PFSK-1 (cell line): ENCODE measurements around the gene CLTCL1.

Experiments
- FOXP2 ChIP-seq: optimal IDR thresholded peaks from 2 replicates; pipeline ENCODE3; 2011; ENCODE audit warnings: borderline replicate concordance, control low read depth, inconsistent platforms; ENCODE audit not compliant: insufficient read depth; ENCODE audit errors: extremely low read length, extremely low read depth
- POLR2AphosphoS5 ChIP-seq: IDR thresholded peaks from 2 replicates; pipeline ENCODE4 v1.6.1; 2012; ENCODE audit warnings: low read depth, mild to moderate bottlenecking, control low read depth, low read length, moderate library complexity
- REST ChIP-seq, 2 experiments: IDR thresholded peaks; 2 replicates each; pipeline versions ENCODE4 v1.6.1 to v1.8.0; 2011 to 2012; ENCODE audit warnings: low read depth in 2 of 2, low read length in 2 of 2, control low read depth in 1 of 2, inconsistent platforms in 1 of 2, mild to moderate bottlenecking in 1 of 2, moderate library complexity in 1 of 2; ENCODE audit not compliant: insufficient read depth in 1 of 2
- SIN3A ChIP-seq: IDR thresholded peaks from 2 replicates; pipeline ENCODE4 v1.6.1; 2012; ENCODE audit warnings: mild to moderate bottlenecking, low read length, moderate library complexity, borderline replicate concordance; ENCODE audit not compliant: insufficient read depth
- TAF1 ChIP-seq: IDR thresholded peaks from 2 replicates; pipeline ENCODE4 v1.6.1; 2012; ENCODE audit warnings: low read length, control low read depth, borderline replicate concordance; ENCODE audit not compliant: insufficient read depth

The CLTCL1 gene

GRCh38 chr22:19222242-19223005 lies 69.1 kb downstream of the CLTCL1 start:
- no peak for TF ChIP-seq POLR2AphosphoS5
- no peak for TF ChIP-seq FOXP2
- no peak for TF ChIP-seq REST (IDR thresholded peaks at IDR 0.05; ENCODE audit: insufficient read depth in 1 of 2, low read depth in 2 of 2, low read length in 2 of 2)
- TF ChIP-seq TAF1: no peak
- TF ChIP-seq SIN3A: no peak

GRCh38 chr22:19220867-19221266 lies 70.7 kb downstream of the CLTCL1 start:
- no peak for TF ChIP-seq SIN3A
- TF ChIP-seq FOXP2: no peak

- no peak for TF ChIP-seq POLR2AphosphoS5
- TF ChIP-seq TAF1: no peak
- TF ChIP-seq FOXP2: no peak
- no peak for TF ChIP-seq REST (IDR thresholded peaks at IDR 0.05; ENCODE audit: insufficient read depth in 1 of 2, low read depth in 2 of 2, low read length in 2 of 2)
- no peak for TF ChIP-seq SIN3A
These were observed 72.8 kb downstream of the CLTCL1 start for GRCh38 chr22:19218541-19219233.

- no peak for TF ChIP-seq SIN3A
- no peak for TF ChIP-seq TAF1
- TF ChIP-seq REST (IDR thresholded peaks at IDR 0.05; ENCODE audit: insufficient read depth in 1 of 2, low read depth in 2 of 2, low read length in 2 of 2): no peak
- TF ChIP-seq POLR2AphosphoS5: no peak
- no peak for TF ChIP-seq FOXP2
These were observed 74.9 kb downstream of the CLTCL1 start for GRCh38 chr22:19216579-19216978.

- no peak for TF ChIP-seq SIN3A
- no peak for TF ChIP-seq REST (IDR thresholded peaks at IDR 0.05; ENCODE audit: insufficient read depth in 1 of 2, low read depth in 2 of 2, low read length in 2 of 2)
- no peak for TF ChIP-seq POLR2AphosphoS5
- no peak for TF ChIP-seq FOXP2
- no peak for TF ChIP-seq TAF1
These were observed 76.2 kb downstream of the CLTCL1 start for GRCh38 chr22:19215360-19215759.
